ENCODE measurements around the gene ID2.
"Not testable (repeated sequence)": the region's sequence is repeated elsewhere in the genome, so short reads cannot be mapped to it uniquely, and the experiment has no call there.

Gene ID2

GRCh38 chr2:8722986-8723385 is 41.1 kb downstream of the ID2 start:
- in situ Hi-C loops (cut with MboI; ENCODE audit: low sequenced_read_pairs), result no loop called here

GRCh38 chr2:8725838-8726237 is 44.0 kb downstream of the ID2 start:
- in situ Hi-C loops (cut with MboI; ENCODE audit: low sequenced_read_pairs), result no loop called here

GRCh38 chr2:8728305-8729015 is 46.6 kb downstream of the ID2 start:
- in situ Hi-C loops (cut with MboI; ENCODE audit: low sequenced_read_pairs), result no loop called here

GRCh38 chr2:8729101-8729500 is 47.2 kb downstream of the ID2 start:
- in situ Hi-C loops (cut with MboI; ENCODE audit: low sequenced_read_pairs), result not testable (repeated sequence)

GRCh38 chr2:8729939-8730338 is 48.1 kb downstream of the ID2 start:
- in situ Hi-C loops (cut with MboI; ENCODE audit: low sequenced_read_pairs), result no loop called here

- in situ Hi-C loops (cut with MboI; ENCODE audit: low sequenced_read_pairs), result no loop called here
Measured at GRCh38 chr2:8732601-8733000, 50.7 kb downstream of the ID2 start.
